PC-9 (cell line): ENCODE data around the gene PHYHIPL. TPM values are rescaled to one million over a fixed set of nuclear protein-coding genes. Genes with fewer than 3 reads are reported as not detected.

Experiments used
- BruUV-seq: library from RNA; stranded (reverse); fragments of 400-500 nt; replicated peaks from 2 replicates; lab custom pipeline; 2021; lab: Mats Ljungman, UMichigan
- CTCF ChIA-PET: fragments of 300-600 bp; sonication (Branson Sonifier 250); formaldehyde crosslinking; loops from one replicate; lab custom pipeline; 2022; ENCODE audit warnings: antibody characterized with exemption; lab: Charles Lee
- POLR2A ChIA-PET: fragments of 300-600 bp; sonication (Branson Sonifier 250); formaldehyde crosslinking; loops from one replicate; lab custom pipeline; 2022; ENCODE audit warnings: antibody characterized with exemption; ENCODE audit not compliant: unreplicated experiment; lab: Charles Lee
- DNase-seq, 2 experiments: peaks; one replicate each; pipeline versions ENCODE4 v3.0.0 to v3.0.0-alpha.2; 2015 to 2022; ENCODE audit warnings: mixed read lengths in 1 of 2
- H2AFZ ChIP-seq: fragments of 200-600 bp; sonication (generic); 2 replicates; pipeline ENCODE4 v1.8.1; 2017; ENCODE audit warnings: antibody characterized with exemption
- H3F3A ChIP-seq: fragments of 200-600 bp; sonication (generic); 2 replicates; pipeline ENCODE4 v1.8.1; 2017; ENCODE audit warnings: antibody characterized with exemption, mild to moderate bottlenecking, low read depth; ENCODE audit not compliant: insufficient read depth
- H3K27ac ChIP-seq: fragments of 200-600 bp; sonication (generic); 2 replicates; pipeline ENCODE4 v1.6.1; 2016; ENCODE audit warnings: mixed run types
- H3K27me3 ChIP-seq: fragments of 200-600 bp; sonication (generic); 2 replicates; pipeline ENCODE4 v1.6.1; 2016; ENCODE audit warnings: low read depth, mixed run types; ENCODE audit not compliant: insufficient read depth
- H3K36me3 ChIP-seq: fragments of 200-600 bp; sonication (generic); 2 replicates; pipeline ENCODE4 v1.6.1; 2016; ENCODE audit warnings: low read depth, mixed run types
- H3K4me1 ChIP-seq: fragments of 200-600 bp; sonication (generic); replicated peaks from 2 replicates; pipeline ENCODE4 v1.6.1; 2016; ENCODE audit warnings: mixed run types; ENCODE audit not compliant: insufficient read depth
- H3K4me2 ChIP-seq: fragments of 200-600 bp; sonication (generic); 2 replicates; pipeline ENCODE4 v1.6.1; 2017; ENCODE audit warnings: mixed run types
- H3K4me3 ChIP-seq: fragments of 200-600 bp; sonication (generic); 2 replicates; pipeline ENCODE4 v1.6.1; 2016; ENCODE audit warnings: mixed run types
- H3K79me2 ChIP-seq: fragments of 200-600 bp; sonication (generic); 2 replicates; pipeline ENCODE4 v1.6.1; 2017; ENCODE audit warnings: low read depth, mixed run types
- H3K9me2 ChIP-seq: fragments of 200-600 bp; sonication (generic); 2 replicates; pipeline ENCODE4 v1.8.1; 2017; ENCODE audit warnings: mild to moderate bottlenecking; ENCODE audit not compliant: insufficient read depth
- H3K9me3 ChIP-seq: fragments of 200-600 bp; sonication (generic); 2 replicates; pipeline ENCODE4 v1.8.1; 2016; ENCODE audit warnings: low read depth; ENCODE audit not compliant: insufficient read depth
- H4K20me1 ChIP-seq: fragments of 200-600 bp; sonication (generic); 2 replicates; pipeline ENCODE4 v1.8.1; 2017; ENCODE audit not compliant: insufficient read depth
- EZH2 ChIP-seq: fragments of 200-600 bp; sonication (generic); IDR thresholded peaks from 2 replicates; pipeline ENCODE4 v1.8.0; 2017; ENCODE audit warnings: antibody characterized with exemption, low read depth
- intact Hi-C: fragments of 100-400 bp; cut with micrococcal nuclease; formaldehyde crosslinking; loops from one replicate; pipeline ENCODE4 v1.10.0; 2022; ENCODE audit not compliant: unreplicated experiment
- total RNA-seq: library from RNA; stranded (reverse); gene quantifications from 2 replicates; pipeline ENCODE4 v1.2.3, GENCODE V29; 2021
- TF ChIP-seq, protein P1 (sequence below): fragments of 200-600 bp; sonication (generic); conservative IDR thresholded peaks from 2 replicates; pipeline ENCODE4 v1.6.1; 2017; ENCODE audit warnings: mixed run types, antibody characterized with exemption, mild to moderate bottlenecking, moderate library complexity

Gene PHYHIPL
- total RNA-seq, 1 experiment from 2014 or later: not detected

GRCh38 chr10:59255463-59255862 lies 79.0 kb downstream of the PHYHIPL start:
- Histone ChIP-seq H3K9me3 (no peaks in the 10 kb centered on the region), H3K36me3 (no peaks in the 10 kb centered on the region), H3K27ac (no peak overlapping the region), H3K27me3 (no peaks in the 10 kb centered on the region), H3K4me1 (no peaks in the 10 kb centered on the region), H3K4me2 (no peak overlapping the region), H2AFZ (no peak overlapping the region), H3K9me2 (no peaks in the 10 kb centered on the region), H4K20me1 (no peaks in the 10 kb centered on the region), H3K79me2 (no peaks in the 10 kb centered on the region), H3F3A (no peaks in the 10 kb centered on the region), H3K4me3 (no peak overlapping the region)
- CTCF ChIA-PET: no interaction called here
- no peak for DNase-seq
- POLR2A ChIA-PET: no interaction called here
- TF ChIP-seq, protein P1, sequence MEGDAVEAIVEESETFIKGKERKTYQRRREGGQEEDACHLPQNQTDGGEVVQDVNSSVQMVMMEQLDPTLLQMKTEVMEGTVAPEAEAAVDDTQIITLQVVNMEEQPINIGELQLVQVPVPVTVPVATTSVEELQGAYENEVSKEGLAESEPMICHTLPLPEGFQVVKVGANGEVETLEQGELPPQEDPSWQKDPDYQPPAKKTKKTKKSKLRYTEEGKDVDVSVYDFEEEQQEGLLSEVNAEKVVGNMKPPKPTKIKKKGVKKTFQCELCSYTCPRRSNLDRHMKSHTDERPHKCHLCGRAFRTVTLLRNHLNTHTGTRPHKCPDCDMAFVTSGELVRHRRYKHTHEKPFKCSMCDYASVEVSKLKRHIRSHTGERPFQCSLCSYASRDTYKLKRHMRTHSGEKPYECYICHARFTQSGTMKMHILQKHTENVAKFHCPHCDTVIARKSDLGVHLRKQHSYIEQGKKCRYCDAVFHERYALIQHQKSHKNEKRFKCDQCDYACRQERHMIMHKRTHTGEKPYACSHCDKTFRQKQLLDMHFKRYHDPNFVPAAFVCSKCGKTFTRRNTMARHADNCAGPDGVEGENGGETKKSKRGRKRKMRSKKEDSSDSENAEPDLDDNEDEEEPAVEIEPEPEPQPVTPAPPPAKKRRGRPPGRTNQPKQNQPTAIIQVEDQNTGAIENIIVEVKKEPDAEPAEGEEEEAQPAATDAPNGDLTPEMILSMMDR: no peak
- TF ChIP-seq EZH2: no peak
- BruUV-seq: no TSS peak
- intact Hi-C loops: no loop called here

DNA sequence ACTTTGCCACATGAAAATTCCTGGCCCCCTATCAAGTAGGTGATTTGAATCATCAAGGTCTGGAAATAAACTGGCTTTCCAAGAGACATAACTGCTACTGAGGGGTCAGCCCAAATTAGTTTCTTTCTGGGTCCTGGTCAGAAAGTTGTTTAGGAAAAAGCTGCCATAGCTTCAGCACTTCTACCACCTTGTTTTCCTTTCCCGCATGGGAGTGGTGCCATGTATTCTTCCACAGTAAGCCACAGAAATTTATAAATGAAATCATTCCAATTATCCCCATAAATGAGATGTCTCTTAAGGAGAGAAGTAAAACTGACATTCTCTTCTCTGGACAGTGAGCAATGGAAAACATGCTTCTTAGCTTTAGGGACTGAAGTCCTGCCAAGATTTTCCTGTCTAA lies 80.8 kb downstream of the PHYHIPL start:
- no peaks in the 10 kb centered on the region for H3K9me3 ChIP-seq
- H3K27me3 ChIP-seq: no peaks in the 10 kb centered on the region
- H3K36me3 ChIP-seq: no peaks in the 10 kb centered on the region
- no peak overlapping the region for H3K27ac ChIP-seq
- no peak overlapping the region for H2AFZ ChIP-seq
- TF ChIP-seq, protein P1: no peak
- TF ChIP-seq EZH2: no peak
- ChIA-PET POLR2A (no interaction called here), CTCF (no interaction called here)
- no peaks in the 10 kb centered on the region for H3F3A ChIP-seq
- H3K9me2 ChIP-seq: no peaks in the 10 kb centered on the region
- H3K4me1 ChIP-seq: no peaks in the 10 kb centered on the region
- no TSS peak for BruUV-seq
- H3K4me3 ChIP-seq: no peak overlapping the region
- DNase-seq: no peak
- H4K20me1 ChIP-seq: no peaks in the 10 kb centered on the region
- H3K4me2 ChIP-seq: no peak overlapping the region
- H3K79me2 ChIP-seq: no peaks in the 10 kb centered on the region
- intact Hi-C loops: no loop called here

DNA sequence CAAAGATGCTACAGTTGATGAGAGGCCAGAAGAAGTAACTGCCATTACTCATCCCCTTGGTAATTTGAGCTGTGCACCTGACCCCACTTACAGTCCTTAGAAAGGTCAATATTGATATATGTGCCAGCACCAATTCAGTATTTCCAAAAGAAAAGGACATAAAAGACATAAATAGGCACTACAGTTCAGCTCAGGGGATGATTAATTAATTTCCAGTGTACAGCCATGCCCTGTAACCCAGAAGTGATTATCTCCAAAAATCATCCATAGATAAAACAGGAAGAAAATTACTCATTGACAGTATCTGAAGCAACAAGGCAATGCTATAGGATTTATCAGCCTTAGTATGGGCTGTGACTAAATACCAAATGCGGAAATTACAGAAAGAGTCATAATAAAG lies 82.4 kb downstream of the PHYHIPL start:
- H4K20me1 ChIP-seq: no peaks in the 10 kb centered on the region

More for the DNA sequence above, 82.4 kb downstream of the PHYHIPL start:
- no TSS peak for BruUV-seq
- Histone ChIP-seq H3K36me3 (no peaks in the 10 kb centered on the region), H3K9me2 (no peaks in the 10 kb centered on the region), H2AFZ (no peak overlapping the region), H3F3A (no peaks in the 10 kb centered on the region), H3K4me2 (no peak overlapping the region), H3K9me3 (no peaks in the 10 kb centered on the region), H3K79me2 (no peaks in the 10 kb centered on the region), H3K27me3 (no peaks in the 10 kb centered on the region), H3K4me3 (no peak overlapping the region), H3K4me1 (no peaks in the 10 kb centered on the region), H3K27ac (no peak overlapping the region)
- POLR2A ChIA-PET: no interaction called here
- no peak for TF ChIP-seq EZH2
- TF ChIP-seq, protein P1: no peak
- DNase-seq: no peak
- CTCF ChIA-PET: no interaction called here
- intact Hi-C loops: no loop called here
